CD14-positive monocyte (primary cell): Measurements from ENCODE around the gene GINS2. TPM values are rescaled to one million over a fixed set of nuclear protein-coding genes. Genes with fewer than 3 reads are reported as not detected.

Experiments used
- DNase-seq, 3 donors: peaks; one replicate each; pipeline ENCODE4 v3.0.0-alpha.2; 2011 to 2022
- H2AFZ ChIP-seq: 2 replicates; pipeline ENCODE4 v1.6.0; 2012; ENCODE audit warnings: mild to moderate bottlenecking, low read depth, low read length, inconsistent platforms; ENCODE audit not compliant: insufficient read depth, poor library complexity, severe bottlenecking
- H3K27ac ChIP-seq, 2 donors: 1 replicate in 1 of 2; 2 replicates in 1 of 2; pipeline ENCODE4 v1.5.1; 2012 to 2013; ENCODE audit warnings: low read length in 2 of 2, control low read depth in 1 of 2, inconsistent platforms in 1 of 2, low read depth in 1 of 2, mild to moderate bottlenecking in 1 of 2
- H3K27me3 ChIP-seq, 2 donors: one replicate each; pipeline versions ENCODE4 v1.6.0 to v1.6.1; 2011 to 2013; ENCODE audit warnings: low read length in 2 of 2; ENCODE audit not compliant: control insufficient read depth in 2 of 2, insufficient read depth in 2 of 2
- H3K36me3 ChIP-seq, 2 donors: replicated peaks in 1 of 2; 1 replicate in 1 of 2; 2 replicates in 1 of 2; pipeline versions ENCODE4 v1.5.1 to v1.6.1; 2012 to 2013; ENCODE audit warnings: low read length in 2 of 2, control low read depth in 1 of 2, inconsistent platforms in 1 of 2, mild to moderate bottlenecking in 1 of 2; ENCODE audit not compliant: insufficient read depth in 2 of 2, control insufficient read depth in 1 of 2
- H3K4me1 ChIP-seq, 2 donors: 1 replicate in 1 of 2; 2 replicates in 1 of 2; pipeline versions ENCODE4 v1.5.1 to v1.6.1; 2012 to 2013; ENCODE audit warnings: low read length in 2 of 2, control low read depth in 1 of 2, inconsistent platforms in 1 of 2, mild to moderate bottlenecking in 1 of 2, moderate library complexity in 1 of 2; ENCODE audit not compliant: insufficient read depth in 2 of 2, control insufficient read depth in 1 of 2
- H3K4me2 ChIP-seq: replicated peaks from 2 replicates; pipeline ENCODE3; 2012; ENCODE audit warnings: low read length, moderate library complexity, mild to moderate bottlenecking; ENCODE audit not compliant: poor library complexity, severe bottlenecking; ENCODE audit errors: extremely low read depth
- H3K4me3 ChIP-seq, 3 experiments: fragments of 200-600 bp in 1 of 3; sonication (generic) in 1 of 3; replicated peaks in 1 of 3; 1 replicate in 2 of 3; 2 replicates in 1 of 3; pipeline ENCODE4 v1.5.1; 2011 to 2013; ENCODE audit warnings: low read length in 3 of 3, mild to moderate bottlenecking in 3 of 3, control low read depth in 2 of 3, low read depth in 2 of 3, inconsistent platforms in 1 of 3, moderate library complexity in 1 of 3
- H3K79me2 ChIP-seq: 2 replicates; pipeline ENCODE4 v1.6.0; 2012; ENCODE audit warnings: mild to moderate bottlenecking, control low read depth, inconsistent platforms, low read length, moderate library complexity; ENCODE audit not compliant: insufficient read depth
- H3K9ac ChIP-seq: 2 replicates; pipeline ENCODE4 v1.6.0; 2017; ENCODE audit warnings: low read length, mild to moderate bottlenecking; ENCODE audit not compliant: insufficient read depth, poor library complexity, severe bottlenecking
- H3K9me3 ChIP-seq, 2 donors: replicated peaks in 1 of 2; 1 replicate in 1 of 2; 2 replicates in 1 of 2; pipeline versions ENCODE4 v1.5.1 to v1.6.1; 2012 to 2013; ENCODE audit warnings: low read length in 2 of 2, control low read depth in 1 of 2; ENCODE audit not compliant: control insufficient read depth in 1 of 2, insufficient read depth in 1 of 2
- H4K20me1 ChIP-seq: 2 replicates; pipeline ENCODE4 v1.6.0; 2012; ENCODE audit warnings: mild to moderate bottlenecking, low read length, control low read depth, moderate library complexity; ENCODE audit not compliant: insufficient read depth
- H3K27ac Mint-ChIP-seq, 7 donors: one replicate each; pipeline ENCODE4 v1.8.0; 2020; ENCODE audit warnings: mild to moderate bottlenecking in 7 of 7, mixed read lengths in 7 of 7, moderate library complexity in 6 of 7, inconsistent platforms in 2 of 7
- H3K27me3 Mint-ChIP-seq, 3 donors: one replicate each; pipeline ENCODE4 v1.8.0; 2021 to 2022; ENCODE audit warnings: low read depth in 3 of 3, mild to moderate bottlenecking in 3 of 3, mixed read lengths in 3 of 3, moderate library complexity in 3 of 3, inconsistent platforms in 1 of 3
- H3K36me3 Mint-ChIP-seq, 2 donors: one replicate each; pipeline ENCODE4 v1.8.0; 2020; ENCODE audit warnings: mixed read lengths in 2 of 2, inconsistent platforms in 1 of 2, mild to moderate bottlenecking in 1 of 2
- H3K4me1 Mint-ChIP-seq: one replicate; pipeline ENCODE4 v1.8.0; 2020; ENCODE audit warnings: mild to moderate bottlenecking, mixed read lengths
- H3K4me3 Mint-ChIP-seq, 2 donors: one replicate each; pipeline ENCODE4 v1.8.0; 2020; ENCODE audit warnings: mild to moderate bottlenecking in 2 of 2, mixed read lengths in 2 of 2, moderate library complexity in 1 of 2
- H3K9me3 Mint-ChIP-seq, 7 donors: one replicate each; pipeline ENCODE4 v1.8.0; 2020 to 2022; ENCODE audit warnings: mixed read lengths in 7 of 7, mild to moderate bottlenecking in 6 of 7, moderate library complexity in 6 of 7, inconsistent platforms in 2 of 7
- WGBS: methylation state at CpG from one replicate; pipeline ENCODE4 v1.1.5; 2013; ENCODE audit warnings: missing lambda C conversion rate; ENCODE audit not compliant: insufficient coverage; 5-methylcytosine and 5-hydroxymethylcytosine counted together
- intact Hi-C, 2 donors: fragments of 100-400 bp; cut with micrococcal nuclease; formaldehyde crosslinking; loops; one replicate each; pipeline versions ENCODE4 v1.15.0 to v1.15.1; 2023
- polyA plus RNA-seq, 3 donors: library from polyadenylated mRNA; depleted of rRNA in 1 of 3; unstranded in 2 of 3; stranded (reverse) in 1 of 3; fragments of 300-500 nt in 2 of 3; fragments of >200 nt in 1 of 3; fragmentation: Illumina TruSeq in 2 of 3; gene quantifications; 1 replicate in 2 of 3; 2 replicates in 1 of 3; pipeline ENCODE4 v1.2.3, GENCODE V29; 2012 to 2021
- TF ChIP-seq, protein P1 (sequence below): fragments of 200-600 bp; IDR thresholded peaks from one replicate; pipeline ENCODE4 v1.8.0; 2022; ENCODE audit warnings: antibody characterized with exemption, mild to moderate bottlenecking

GINS2 gene
- polyA plus RNA-seq, 3 donors: 0.13 to 0.28 TPM; not detected in 1

DNA sequence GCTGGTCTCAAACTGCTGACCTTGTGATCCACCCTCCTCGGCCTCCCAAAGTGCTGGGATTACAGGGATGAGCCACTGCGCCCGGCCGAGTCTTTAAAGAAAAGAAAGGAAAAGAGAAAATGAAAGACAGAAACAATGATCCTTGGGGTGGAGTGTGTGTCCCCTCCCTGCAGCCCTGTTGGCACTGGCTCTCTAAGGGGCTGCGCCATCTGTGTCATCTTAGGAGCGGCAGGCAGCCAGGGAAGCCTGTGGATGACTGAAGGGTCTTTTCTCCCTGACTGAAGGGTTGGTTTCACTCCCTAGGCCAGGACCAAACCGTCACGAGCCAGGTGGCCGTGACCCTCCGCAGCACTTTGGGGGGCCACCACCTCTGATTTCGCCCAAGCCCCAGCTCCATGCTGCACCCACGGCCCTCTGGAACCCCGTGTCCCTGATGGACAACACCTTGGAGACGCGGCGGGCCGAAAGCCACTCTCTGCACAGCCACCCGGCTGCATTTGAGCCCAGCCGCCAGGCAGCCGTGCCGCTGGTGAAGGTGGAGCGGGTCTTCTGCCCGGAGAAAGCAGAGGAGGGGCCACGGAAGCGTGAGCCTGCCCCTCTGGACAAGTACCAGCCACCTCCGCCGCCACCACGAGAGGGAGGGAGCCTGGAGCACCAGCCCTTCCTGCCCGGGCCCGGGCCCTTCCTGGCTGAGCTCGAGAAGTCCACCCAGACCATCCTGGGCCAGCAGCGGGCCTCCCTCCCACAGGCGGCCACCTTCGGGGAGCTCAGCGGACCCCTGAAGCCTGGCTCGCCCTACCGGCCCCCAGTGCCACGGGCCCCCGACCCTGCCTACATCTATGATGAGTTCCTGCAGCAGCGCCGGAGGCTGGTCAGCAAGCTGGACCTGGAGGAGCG is 27.7 kb downstream of the GINS2 start:
- H3K4me1 Mint-ChIP-seq: no peaks in the 10 kb centered on the region
- WGBS: 95% methylated on average over 31 of the region's 42 CpGs
- H3K36me3 Mint-ChIP-seq: peaks cover 80 to 94% of the 10 kb centered on the region in 2 donors
- Histone ChIP-seq H2AFZ (no peak overlapping the region), H3K79me2 (no peaks in the 10 kb centered on the region), H3K9ac (no peak overlapping the region), H4K20me1 (peaks cover 13% of the 10 kb centered on the region), H3K4me2 (no peak overlapping the region), H3K4me3 (no peak overlapping the region), H3K9me3 (no peaks in the 10 kb centered on the region), H3K27ac (no peak overlapping the region), H3K4me1 (no peaks in the 10 kb centered on the region), H3K27me3 (no peaks in the 10 kb centered on the region), H3K36me3 (peaks cover 96 to 98% of the 10 kb centered on the region in 2 donors)
- H3K27ac Mint-ChIP-seq: no peak overlapping the region
- intact Hi-C loops: no loop called here
- DNase-seq: no peak
- no peaks in the 10 kb centered on the region for H3K27me3 Mint-ChIP-seq
- H3K9me3 Mint-ChIP-seq: no peaks in the 10 kb centered on the region
- no peak overlapping the region for H3K4me3 Mint-ChIP-seq
- TF ChIP-seq, protein P1, sequence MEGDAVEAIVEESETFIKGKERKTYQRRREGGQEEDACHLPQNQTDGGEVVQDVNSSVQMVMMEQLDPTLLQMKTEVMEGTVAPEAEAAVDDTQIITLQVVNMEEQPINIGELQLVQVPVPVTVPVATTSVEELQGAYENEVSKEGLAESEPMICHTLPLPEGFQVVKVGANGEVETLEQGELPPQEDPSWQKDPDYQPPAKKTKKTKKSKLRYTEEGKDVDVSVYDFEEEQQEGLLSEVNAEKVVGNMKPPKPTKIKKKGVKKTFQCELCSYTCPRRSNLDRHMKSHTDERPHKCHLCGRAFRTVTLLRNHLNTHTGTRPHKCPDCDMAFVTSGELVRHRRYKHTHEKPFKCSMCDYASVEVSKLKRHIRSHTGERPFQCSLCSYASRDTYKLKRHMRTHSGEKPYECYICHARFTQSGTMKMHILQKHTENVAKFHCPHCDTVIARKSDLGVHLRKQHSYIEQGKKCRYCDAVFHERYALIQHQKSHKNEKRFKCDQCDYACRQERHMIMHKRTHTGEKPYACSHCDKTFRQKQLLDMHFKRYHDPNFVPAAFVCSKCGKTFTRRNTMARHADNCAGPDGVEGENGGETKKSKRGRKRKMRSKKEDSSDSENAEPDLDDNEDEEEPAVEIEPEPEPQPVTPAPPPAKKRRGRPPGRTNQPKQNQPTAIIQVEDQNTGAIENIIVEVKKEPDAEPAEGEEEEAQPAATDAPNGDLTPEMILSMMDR: no peak

DNA sequence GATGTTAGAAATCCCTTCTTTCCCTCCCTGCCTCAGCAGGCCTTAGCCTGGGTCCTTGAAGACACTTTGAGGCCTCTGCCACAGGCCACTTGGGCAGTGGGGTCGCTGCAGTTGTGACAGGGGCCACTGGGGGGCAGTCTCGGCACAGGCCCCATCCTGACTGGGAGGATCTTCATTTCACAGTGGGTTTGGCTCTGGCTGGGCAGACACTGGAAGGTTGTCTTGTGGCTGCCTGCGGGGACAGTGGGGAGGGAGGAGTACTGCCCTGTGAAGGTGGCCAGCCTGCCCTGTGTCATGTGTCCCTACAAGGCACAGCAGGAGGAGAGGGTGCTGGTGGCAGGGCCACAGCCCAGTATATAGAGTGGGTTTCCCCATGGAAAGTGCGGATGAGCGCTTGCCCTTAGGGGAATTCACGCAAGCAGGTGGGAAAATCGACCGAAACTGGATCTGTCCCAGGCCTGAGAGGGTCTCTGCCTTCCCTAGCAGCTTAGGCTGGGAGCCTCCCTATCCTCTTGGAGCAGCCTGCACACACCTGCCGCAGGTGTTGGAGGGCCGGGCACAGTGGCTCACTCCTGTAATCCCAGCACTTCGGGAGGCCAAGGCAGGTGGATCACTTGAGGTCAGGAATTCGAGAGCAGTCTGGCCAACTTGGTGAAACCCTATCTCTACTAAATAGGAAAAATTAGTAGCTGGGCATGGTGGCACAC is 28.8 kb downstream of the GINS2 start:
- Histone ChIP-seq H3K79me2 (no peaks in the 10 kb centered on the region), H3K4me2 (no peak overlapping the region), H2AFZ (no peak overlapping the region), H3K27ac (no peak overlapping the region), H4K20me1 (peaks cover 16% of the 10 kb centered on the region), H3K9ac (no peak overlapping the region), H3K36me3 (peaks cover 96 to 98% of the 10 kb centered on the region in 2 donors), H3K4me1 (no peaks in the 10 kb centered on the region), H3K27me3 (no peaks in the 10 kb centered on the region), H3K9me3 (no peaks in the 10 kb centered on the region), H3K4me3 (no peak overlapping the region)
- peak; percentile 25 to 43 (median 36) for DNase-seq
- H3K4me1 Mint-ChIP-seq: no peaks in the 10 kb centered on the region
- H3K9me3 Mint-ChIP-seq: no peaks in the 10 kb centered on the region
- intact Hi-C loops: no loop called here
- H3K4me3 Mint-ChIP-seq: no peak overlapping the region
- 88% methylated on average over 12 of the region's 12 CpGs for WGBS
- no peaks in the 10 kb centered on the region for H3K27me3 Mint-ChIP-seq
- TF ChIP-seq, protein P1: peak; percentile 92
- H3K27ac Mint-ChIP-seq: peak overlapping the region in 4 of 7 donors; percentile 3 to 59 (median 34)
- H3K36me3 Mint-ChIP-seq: peaks cover 80 to 94% of the 10 kb centered on the region in 2 donors
